ENCODE results near the gene MOCS1. TPM values are rescaled to one million over a fixed set of nuclear protein-coding genes. Genes with fewer than 3 reads are reported as not detected.

MOCS1 gene
- total RNA-seq, 4 donors from 2014 or later, result 26.4 to 61.7 (median 38.4) TPM

- peaks cover 0 to 40% of the 10 kb centered on the region in 2 donors for H3K36me3 ChIP-seq
- peaks cover 0 to 8% of the 10 kb centered on the region in 2 donors for H3K4me1 ChIP-seq
- DNase-seq (no peak), ATAC-seq (no peak)
- no peak overlapping the region for H3K4me3 ChIP-seq
- H3K9me3 ChIP-seq, result no peaks in the 10 kb centered on the region
- intact Hi-C loops (cut with DNase I; ENCODE audit: low total_unique reads), result no loop called here
- TF ChIP-seq CTCF (IDR thresholded peaks at IDR 0.05 in 4 of 5, conservative IDR thresholded peaks at IDR 0.05 in 1 of 5), result no peak
- TF ChIP-seq POLR2A (IDR thresholded peaks at IDR 0.05), result no peak
- in situ Hi-C loops (cut with MboI; ENCODE audit: low sequenced_read_pairs in 4 of 4), result loop anchor here (25.0 kb wide), 1 partner anchor 514 kb away; no protein-coding TSS in a partner anchor
- no peaks in the 10 kb centered on the region for H3K27me3 ChIP-seq
- no peak overlapping the region for H3K27ac ChIP-seq
These were observed 58.2 kb downstream of the MOCS1 start for GRCh38 chr6:39876111-39876510.

GRCh38 chr6:39873439-39873838 lies 60.8 kb downstream of the MOCS1 start:
- in situ Hi-C loops (cut with MboI; ENCODE audit: low sequenced_read_pairs in 4 of 4), result no loop called here
- Histone ChIP-seq H3K4me1 (no peaks in the 10 kb centered on the region), H3K36me3 (peaks cover 0 to 40% of the 10 kb centered on the region in 2 donors), H3K9me3 (no peaks in the 10 kb centered on the region), H3K27me3 (no peaks in the 10 kb centered on the region), H3K4me3 (no peak overlapping the region), H3K27ac (no peak overlapping the region)
- TF ChIP-seq POLR2A (IDR thresholded peaks at IDR 0.05), result no peak
- no peak for TF ChIP-seq CTCF (IDR thresholded peaks at IDR 0.05 in 4 of 5, conservative IDR thresholded peaks at IDR 0.05 in 1 of 5)
- no peak for DNase-seq
- ATAC-seq, result peak in 1 of 2 donors; percentile 66
- intact Hi-C loops (cut with DNase I; ENCODE audit: low total_unique reads), result no loop called here

GRCh38 chr6:39870950-39871349 lies 63.3 kb downstream of the MOCS1 start:
- Histone ChIP-seq H3K36me3 (peaks cover 0 to 38% of the 10 kb centered on the region in 2 donors), H3K27me3 (no peaks in the 10 kb centered on the region), H3K4me1 (no peaks in the 10 kb centered on the region), H3K9me3 (no peaks in the 10 kb centered on the region), H3K4me3 (no peak overlapping the region), H3K27ac (no peak overlapping the region)
- no peak for ATAC-seq
- in situ Hi-C loops (cut with MboI; ENCODE audit: low sequenced_read_pairs in 4 of 4), result no loop called here
- intact Hi-C loops (cut with DNase I; ENCODE audit: low total_unique reads), result no loop called here
- DNase-seq, result no peak
- TF ChIP-seq POLR2A (IDR thresholded peaks at IDR 0.05) (no peak), CTCF (IDR thresholded peaks at IDR 0.05 in 4 of 5, conservative IDR thresholded peaks at IDR 0.05 in 1 of 5) (no peak)

GRCh38 chr6:39867592-39867991 lies 66.7 kb downstream of the MOCS1 start:
- in situ Hi-C loops (cut with MboI; ENCODE audit: low sequenced_read_pairs in 4 of 4), result no loop called here

More at GRCh38 chr6:39867592-39867991, 66.7 kb downstream of the MOCS1 start:
- intact Hi-C loops (cut with DNase I; ENCODE audit: low total_unique reads), result loop anchor here (5.0 kb wide), 1 partner anchor 440 kb away; no protein-coding TSS in a partner anchor
- DNase-seq (no peak), ATAC-seq (no peak)
- no peaks in the 10 kb centered on the region for H3K27me3 ChIP-seq
- no peak overlapping the region for H3K4me3 ChIP-seq
- H3K4me1 ChIP-seq, result no peaks in the 10 kb centered on the region
- H3K9me3 ChIP-seq, result no peaks in the 10 kb centered on the region
- H3K27ac ChIP-seq, result no peak overlapping the region
- H3K36me3 ChIP-seq, result peaks cover 0 to 19% of the 10 kb centered on the region in 2 donors
- TF ChIP-seq CTCF (IDR thresholded peaks at IDR 0.05 in 4 of 5, conservative IDR thresholded peaks at IDR 0.05 in 1 of 5) (no peak), POLR2A (IDR thresholded peaks at IDR 0.05) (no peak)
